Adrenal gland (tissue), 12 donors: ENCODE data around the gene ITGA1. TPM values are rescaled to one million over a fixed set of nuclear protein-coding genes. Genes with fewer than 3 reads are reported as not detected.
A peak's percentile ranks its signal among the peaks of the same experiment; 100 is the strongest.
"Not testable (repeated sequence)": the region's sequence is repeated elsewhere in the genome, so short reads cannot be mapped to it uniquely, and the experiment has no call there.

Experiments used
- DNase-seq, 7 donors: peaks; one replicate each; pipeline ENCODE4 v3.0.0-alpha.2; 2019 to 2020
- H3K27ac ChIP-seq, 5 donors: fragments of 200-600 bp; sonication (generic) in 4 of 5; 1 replicate in 3 of 5; 2 replicates in 2 of 5; pipeline versions ENCODE4 v1.5.1 to v1.8.0; 2016 to 2020; ENCODE audit warnings: mild to moderate bottlenecking in 1 of 5
- H3K27me3 ChIP-seq: fragments of 200-600 bp; 2 replicates; pipeline ENCODE4 v1.8.0; 2021
- H3K36me3 ChIP-seq, 2 donors: fragments of 200-600 bp; replicated peaks in 1 of 2; 1 replicate in 1 of 2; 2 replicates in 1 of 2; pipeline versions ENCODE4 v1.5.1 to v1.8.0; 2018 to 2022
- H3K4me1 ChIP-seq, 2 donors: fragments of 200-600 bp; replicated peaks in 1 of 2; 1 replicate in 1 of 2; 2 replicates in 1 of 2; pipeline versions ENCODE4 v1.5.1 to v1.8.0; 2018 to 2021
- H3K4me3 ChIP-seq, 4 donors: fragments of 200-600 bp; sonication (generic) in 3 of 4; one replicate each; pipeline ENCODE4 v1.5.1; 2016 to 2018
- H3K9me3 ChIP-seq, 3 donors: fragments of 200-600 bp; sonication (generic) in 1 of 3; replicated peaks in 1 of 3; 1 replicate in 2 of 3; 2 replicates in 1 of 3; pipeline versions ENCODE4 v1.5.1 to v1.8.0; 2016 to 2021
- POLR2A ChIP-seq, 2 donors: fragments of 450-650 bp; IDR thresholded peaks; one replicate each; pipeline ENCODE4 v1.6.1; 2017; ENCODE audit warnings: antibody characterized with exemption in 2 of 2, mild to moderate bottlenecking in 2 of 2, moderate library complexity in 1 of 2
- WGBS, 4 donors: extraction: QIAGEN DNeasy Blood & Tissue Kit in 2 of 4; methylation state at CpG; one replicate each; pipeline versions ENCODE4 v1.1.5 to v1.1.7; 2013 to 2017; 5-methylcytosine and 5-hydroxymethylcytosine counted together
- intact Hi-C, 2 donors: fragments of 100-400 bp; cut with DNase I; formaldehyde crosslinking; loops; one replicate each; pipeline versions ENCODE4 v1.14.1 to v1.15.0; 2022 to 2023
- polyA plus RNA-seq, 3 donors: library from polyadenylated mRNA; stranded (reverse); fragments of 200-250 nt in 2 of 3; fragments of 350-450 nt in 1 of 3; fragmentation: Illumina TruSeq in 1 of 3; extraction: RNeasy Lipid Tissue Mini Kit (QIAGEN cat#74804) in 1 of 3; gene quantifications; one replicate each; pipeline ENCODE4 v1.2.3, GENCODE V29; 2013 to 2014
- total RNA-seq, 9 donors: library from RNA; depleted of rRNA in 4 of 9; stranded (reverse); fragments of >200 nt in 4 of 9; fragments of 120-200 nt in 1 of 9; fragmentation: NEBNext Ultra II Directional in 1 of 9; extraction: Animal tissue kit (Norgen Biotek cat#: 25700) in 1 of 9; gene quantifications; one replicate each; pipeline versions ENCODE4 v1.1.0 to v1.2.4, GENCODE V29; 2013 to 2023
- TF ChIP-seq, protein P1 (sequence below), 6 experiments: fragments of 450-650 bp in 4 of 6; fragments of 200-600 bp in 2 of 6; sonication (generic) in 1 of 6; IDR thresholded peaks; 1 replicate in 5 of 6; 2 replicates in 1 of 6; pipeline versions ENCODE4 v1.5.1 to v1.8.0; 2016 to 2021; ENCODE audit warnings: antibody characterized with exemption in 6 of 6, mild to moderate bottlenecking in 2 of 6, moderate library complexity in 1 of 6
- donor health status: healthy with polysubstance abuse.
- donor health status: Bipolar disorder and iron deficiency.
- donor health status: DM: yes; HTN: yes; CAD: no.
- donor health status: DM: no; HTN: no; CAD: no.
- donor health status: DM: no; HTN: no; CAD: no.
- donor health status: DM: yes; HTN: yes; CAD: no.

Gene ITGA1
- total and polyA plus RNA-seq, 12 donors, result 30.0 to 371 (median 149) TPM

- no peak for TF ChIP-seq POLR2A (IDR thresholded peaks at IDR 0.05)
- TF ChIP-seq, protein P1, sequence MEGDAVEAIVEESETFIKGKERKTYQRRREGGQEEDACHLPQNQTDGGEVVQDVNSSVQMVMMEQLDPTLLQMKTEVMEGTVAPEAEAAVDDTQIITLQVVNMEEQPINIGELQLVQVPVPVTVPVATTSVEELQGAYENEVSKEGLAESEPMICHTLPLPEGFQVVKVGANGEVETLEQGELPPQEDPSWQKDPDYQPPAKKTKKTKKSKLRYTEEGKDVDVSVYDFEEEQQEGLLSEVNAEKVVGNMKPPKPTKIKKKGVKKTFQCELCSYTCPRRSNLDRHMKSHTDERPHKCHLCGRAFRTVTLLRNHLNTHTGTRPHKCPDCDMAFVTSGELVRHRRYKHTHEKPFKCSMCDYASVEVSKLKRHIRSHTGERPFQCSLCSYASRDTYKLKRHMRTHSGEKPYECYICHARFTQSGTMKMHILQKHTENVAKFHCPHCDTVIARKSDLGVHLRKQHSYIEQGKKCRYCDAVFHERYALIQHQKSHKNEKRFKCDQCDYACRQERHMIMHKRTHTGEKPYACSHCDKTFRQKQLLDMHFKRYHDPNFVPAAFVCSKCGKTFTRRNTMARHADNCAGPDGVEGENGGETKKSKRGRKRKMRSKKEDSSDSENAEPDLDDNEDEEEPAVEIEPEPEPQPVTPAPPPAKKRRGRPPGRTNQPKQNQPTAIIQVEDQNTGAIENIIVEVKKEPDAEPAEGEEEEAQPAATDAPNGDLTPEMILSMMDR (IDR thresholded peaks at IDR 0.05), result no peak
- Histone ChIP-seq H3K27me3 (no peaks in the 10 kb centered on the region), H3K4me3 (no peak overlapping the region), H3K9me3 (no peaks in the 10 kb centered on the region), H3K36me3 (peaks cover 0 to 15% of the 10 kb centered on the region in 2 donors), H3K27ac (peak overlapping the region in 2 of 5 donors; percentile 9 to 46), H3K4me1 (peaks cover 12 to 27% of the 10 kb centered on the region in 2 donors)
- intact Hi-C loops, result no loop called here
- DNase-seq, result no peak
- 79 to 85% (median 79%) methylated on average over 3 of the region's 3 CpGs for WGBS, 4 donors
Observed at GRCh38 chr5:52864884-52865283, 77.2 kb downstream of the ITGA1 start.

- peaks cover 12 to 38% of the 10 kb centered on the region in 2 donors for H3K4me1 ChIP-seq
- WGBS, 4 donors, result 98 to 100% (median 100%) methylated on average over 2 of the region's 2 CpGs
- H3K27me3 ChIP-seq, DNase-seq, H3K4me3 ChIP-seq, intact Hi-C loops, H3K9me3 ChIP-seq: not testable (repeated sequence)
- H3K27ac ChIP-seq, result peak overlapping the region in 1 of 5 donors; percentile 46
- H3K36me3 ChIP-seq, result peaks cover 0 to 15% of the 10 kb centered on the region in 2 donors
Observed at GRCh38 chr5:52865991-52866390, 78.3 kb downstream of the ITGA1 start.

DNA sequence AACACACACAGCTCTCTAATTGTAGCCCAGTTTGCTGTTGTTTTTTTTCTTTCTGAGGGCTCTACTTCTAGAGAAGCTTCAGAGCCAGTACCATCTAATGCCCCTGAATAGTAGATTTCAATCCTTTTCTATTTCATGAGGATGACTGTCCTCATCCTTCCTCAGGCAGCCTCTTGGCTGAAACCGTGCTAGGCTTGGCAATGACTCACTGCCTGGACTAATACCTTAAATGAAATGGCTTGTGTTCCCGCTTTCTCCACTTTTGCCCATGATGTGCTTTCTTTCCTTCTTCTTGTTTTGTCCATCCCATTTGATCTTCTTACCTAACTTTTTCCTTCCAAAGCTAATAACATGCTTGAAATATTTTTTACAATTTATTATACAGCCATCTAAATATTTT lies 80.1 kb downstream of the ITGA1 start:
- no peak for TF ChIP-seq POLR2A (IDR thresholded peaks at IDR 0.05)
- TF ChIP-seq, protein P1 (IDR thresholded peaks at IDR 0.05), result no peak
- H3K36me3 ChIP-seq, result peaks cover 0 to 7% of the 10 kb centered on the region in 2 donors
- no peaks in the 10 kb centered on the region for H3K9me3 ChIP-seq
- no peaks in the 10 kb centered on the region for H3K27me3 ChIP-seq
- peak in 1 of 7 donors; percentile 32 for DNase-seq
- WGBS, 4 donors, result 66 to 81% (median 75%) methylated on average over 2 of the region's 2 CpGs
- peaks cover 12 to 39% of the 10 kb centered on the region in 2 donors for H3K4me1 ChIP-seq
- H3K4me3 ChIP-seq, result no peak overlapping the region
- intact Hi-C loops, result no loop called here
- no peak overlapping the region for H3K27ac ChIP-seq

DNA sequence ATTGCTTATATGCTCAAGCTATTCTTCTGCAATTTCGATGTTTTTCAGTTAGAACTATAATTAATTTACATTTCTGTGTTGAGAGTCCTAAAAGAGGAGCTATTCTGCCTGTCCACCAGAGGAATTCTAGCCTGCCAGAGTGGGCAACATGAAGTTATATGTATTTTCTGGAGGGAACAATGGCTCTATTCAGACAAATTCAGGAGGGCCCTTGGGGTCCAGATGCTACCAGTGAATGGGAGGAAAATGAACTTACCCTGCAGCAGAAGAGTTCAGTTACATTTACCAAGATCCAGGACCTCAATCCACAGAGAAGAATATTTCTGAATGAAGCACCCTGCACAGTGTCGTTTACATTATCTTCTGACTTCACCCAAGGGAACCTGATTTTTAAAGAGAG lies 80.7 kb downstream of the ITGA1 start:
- 88 to 96% (median 92%) methylated on average over 2 of the region's 2 CpGs for WGBS, 4 donors
- Histone ChIP-seq H3K9me3 (no peaks in the 10 kb centered on the region), H3K4me3 (no peak overlapping the region), H3K27me3 (no peaks in the 10 kb centered on the region), H3K4me1 (peaks cover 12 to 37% of the 10 kb centered on the region in 2 donors), H3K27ac (no peak overlapping the region), H3K36me3 (peaks cover 0 to 7% of the 10 kb centered on the region in 2 donors)
- TF ChIP-seq POLR2A (IDR thresholded peaks at IDR 0.05), result no peak
- TF ChIP-seq, protein P1 (IDR thresholded peaks at IDR 0.05), result no peak
- intact Hi-C loops, result no loop called here
- no peak for DNase-seq

DNA sequence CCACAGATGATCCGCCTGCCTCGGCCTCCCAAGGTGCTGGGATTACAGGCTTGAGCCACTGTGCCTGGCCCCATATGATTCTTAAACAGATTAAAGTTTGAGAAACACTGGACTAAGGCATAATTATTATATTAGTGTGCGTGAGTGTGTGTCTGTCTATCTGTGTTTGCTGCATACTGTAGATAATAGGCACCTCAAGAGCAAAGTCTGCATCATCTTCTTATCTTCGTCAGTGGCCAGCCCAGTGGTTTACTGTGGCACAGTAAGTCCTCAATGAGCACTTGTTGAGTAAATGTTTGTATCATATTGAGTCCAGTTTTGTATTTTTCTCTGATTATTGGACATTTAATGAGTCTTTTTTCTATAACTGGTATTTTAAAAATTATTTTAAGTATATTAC lies 81.7 kb downstream of the ITGA1 start:
- no peak overlapping the region for H3K27ac ChIP-seq
- no peak for DNase-seq
- TF ChIP-seq, protein P1 (IDR thresholded peaks at IDR 0.05), result no peak
- no peak for TF ChIP-seq POLR2A (IDR thresholded peaks at IDR 0.05)
- H3K27me3 ChIP-seq, result no peaks in the 10 kb centered on the region
- H3K9me3 ChIP-seq, result no peaks in the 10 kb centered on the region
- H3K36me3 ChIP-seq, result peaks cover 0 to 7% of the 10 kb centered on the region in 2 donors
- intact Hi-C loops, result no loop called here
- peaks cover 4 to 27% of the 10 kb centered on the region in 2 donors for H3K4me1 ChIP-seq
- WGBS, 4 donors, result 89 to 95% (median 93%) methylated on average over 4 of the region's 4 CpGs
- H3K4me3 ChIP-seq, result no peak overlapping the region
